ENCODE results near the gene PCK2. TPM values are rescaled to one million over a fixed set of nuclear protein-coding genes. Genes with fewer than 3 reads are reported as not detected.

Gene PCK2
- total RNA-seq, 1 donor from 2014 or later = 35.0 TPM

- H3K9me3 Mint-ChIP-seq = no peaks in the 10 kb centered on the region
- DNase-seq (ENCODE audit: extremely low spot score, unreplicated experiment) = no peak
- H3K4me1 Mint-ChIP-seq (ENCODE audit: unreplicated experiment) = no peaks in the 10 kb centered on the region
- no peaks in the 10 kb centered on the region for H3K36me3 Mint-ChIP-seq
- peaks cover 17% of the 10 kb centered on the region for H3K27me3 Mint-ChIP-seq
- TF ChIP-seq, protein P1, sequence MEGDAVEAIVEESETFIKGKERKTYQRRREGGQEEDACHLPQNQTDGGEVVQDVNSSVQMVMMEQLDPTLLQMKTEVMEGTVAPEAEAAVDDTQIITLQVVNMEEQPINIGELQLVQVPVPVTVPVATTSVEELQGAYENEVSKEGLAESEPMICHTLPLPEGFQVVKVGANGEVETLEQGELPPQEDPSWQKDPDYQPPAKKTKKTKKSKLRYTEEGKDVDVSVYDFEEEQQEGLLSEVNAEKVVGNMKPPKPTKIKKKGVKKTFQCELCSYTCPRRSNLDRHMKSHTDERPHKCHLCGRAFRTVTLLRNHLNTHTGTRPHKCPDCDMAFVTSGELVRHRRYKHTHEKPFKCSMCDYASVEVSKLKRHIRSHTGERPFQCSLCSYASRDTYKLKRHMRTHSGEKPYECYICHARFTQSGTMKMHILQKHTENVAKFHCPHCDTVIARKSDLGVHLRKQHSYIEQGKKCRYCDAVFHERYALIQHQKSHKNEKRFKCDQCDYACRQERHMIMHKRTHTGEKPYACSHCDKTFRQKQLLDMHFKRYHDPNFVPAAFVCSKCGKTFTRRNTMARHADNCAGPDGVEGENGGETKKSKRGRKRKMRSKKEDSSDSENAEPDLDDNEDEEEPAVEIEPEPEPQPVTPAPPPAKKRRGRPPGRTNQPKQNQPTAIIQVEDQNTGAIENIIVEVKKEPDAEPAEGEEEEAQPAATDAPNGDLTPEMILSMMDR (conservative IDR thresholded peaks at IDR 0.05) = no peak
- H3K27ac Mint-ChIP-seq = no peak overlapping the region
- no peak overlapping the region for H3K4me3 Mint-ChIP-seq
These were observed 21.7 kb upstream of the PCK2 start for GRCh38 chr14:24072436-24072835.

- Mint-ChIP-seq H3K9me3 (no peaks in the 10 kb centered on the region), H3K4me1 (ENCODE audit: unreplicated experiment) (no peaks in the 10 kb centered on the region), H3K36me3 (no peaks in the 10 kb centered on the region), H3K27me3 (peaks cover 20% of the 10 kb centered on the region), H3K4me3 (no peak overlapping the region), H3K27ac (no peak overlapping the region)
- no peak for DNase-seq (ENCODE audit: extremely low spot score, unreplicated experiment)
- TF ChIP-seq, protein P1 (conservative IDR thresholded peaks at IDR 0.05) = no peak
These were observed 20.9 kb upstream of the PCK2 start for GRCh38 chr14:24072881-24073877.

DNA sequence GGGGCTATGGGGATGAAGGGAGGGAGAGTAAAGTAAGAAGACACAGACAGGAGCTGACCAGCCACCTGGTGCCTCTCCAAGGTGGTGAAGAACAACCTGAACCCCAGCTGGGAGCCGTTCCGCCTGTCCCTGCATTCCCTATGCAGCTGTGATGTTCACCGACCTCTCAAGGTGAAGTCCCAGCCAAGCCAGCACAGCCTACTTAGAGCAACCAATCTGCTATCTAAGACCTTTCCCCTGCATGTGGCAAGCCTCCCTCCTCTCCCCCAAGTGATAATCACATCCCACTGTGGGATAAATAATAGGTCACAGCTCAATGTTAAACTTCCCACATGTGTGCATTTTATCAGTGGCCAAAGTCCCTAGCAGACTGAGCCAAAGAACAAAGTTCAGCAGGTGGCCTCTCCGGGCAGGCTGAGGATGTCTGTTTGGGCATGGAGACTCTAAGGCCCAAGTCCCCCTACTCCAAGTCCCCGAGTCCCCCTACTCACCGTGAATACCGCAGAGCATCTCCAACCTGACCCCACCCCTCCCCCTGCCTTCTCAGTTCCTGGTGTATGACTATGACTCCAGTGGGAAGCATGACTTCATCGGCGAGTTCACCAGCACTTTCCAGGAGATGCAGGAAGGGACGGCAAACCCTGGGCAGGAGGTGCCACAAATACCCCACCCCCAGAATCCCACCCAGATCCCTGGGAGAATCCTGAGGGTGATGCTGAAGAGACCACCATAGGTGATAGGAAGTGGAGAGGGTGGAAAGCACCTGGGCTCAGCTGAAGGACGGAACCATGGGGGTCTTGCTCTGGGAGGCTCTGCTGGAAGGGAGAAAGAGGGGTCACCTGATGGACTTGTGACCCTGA, 19.3 kb upstream of the PCK2 start:
- H3K27me3 Mint-ChIP-seq = peaks cover 23% of the 10 kb centered on the region
- TF ChIP-seq, protein P1 (conservative IDR thresholded peaks at IDR 0.05) = no peak
- H3K4me1 Mint-ChIP-seq (ENCODE audit: unreplicated experiment) = peaks cover 3% of the 10 kb centered on the region
- no peaks in the 10 kb centered on the region for H3K9me3 Mint-ChIP-seq
- H3K27ac Mint-ChIP-seq = no peak overlapping the region
- no peaks in the 10 kb centered on the region for H3K36me3 Mint-ChIP-seq
- H3K4me3 Mint-ChIP-seq = no peak overlapping the region
- DNase-seq (ENCODE audit: extremely low spot score, unreplicated experiment) = no peak

DNA sequence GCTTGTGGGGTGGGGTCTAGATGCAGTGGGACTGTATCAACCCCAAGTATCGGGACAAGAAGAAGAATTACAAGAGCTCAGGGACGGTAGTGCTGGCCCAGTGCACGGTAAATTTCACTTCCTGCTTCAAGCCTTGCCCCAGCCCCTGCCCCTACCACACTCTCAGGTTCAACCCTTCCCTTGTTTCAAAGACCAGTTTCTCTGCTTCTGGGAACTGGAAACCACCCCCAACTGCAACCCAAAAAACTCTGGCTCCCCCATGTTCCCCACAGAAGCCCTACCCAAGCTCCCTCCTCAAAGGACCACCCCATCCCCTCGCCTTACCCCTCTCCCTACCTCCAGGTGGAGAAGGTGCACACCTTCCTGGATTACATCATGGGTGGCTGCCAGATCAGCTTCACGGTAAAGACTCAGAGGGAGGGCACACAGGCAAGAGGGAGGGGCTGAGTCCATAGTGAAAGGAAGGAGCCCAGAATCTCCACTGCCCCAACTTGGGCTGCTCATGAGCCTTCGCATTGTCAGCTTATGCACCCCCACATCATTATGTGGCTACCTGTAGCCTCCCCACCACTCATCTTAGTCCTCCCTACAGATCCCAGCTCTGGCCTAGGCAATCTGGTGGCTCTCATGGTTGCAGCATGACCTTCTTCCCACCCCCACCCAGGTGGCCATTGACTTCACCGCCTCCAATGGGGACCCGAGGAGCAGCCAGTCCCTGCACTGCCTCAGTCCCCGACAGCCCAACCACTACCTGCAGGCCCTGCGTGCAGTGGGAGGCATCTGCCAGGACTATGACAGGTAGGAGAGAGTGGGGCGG, 18.4 kb upstream of the PCK2 start:
- TF ChIP-seq, protein P1 (conservative IDR thresholded peaks at IDR 0.05) = no peak
- DNase-seq (ENCODE audit: extremely low spot score, unreplicated experiment) = no peak
- Mint-ChIP-seq H3K9me3 (no peaks in the 10 kb centered on the region), H3K27me3 (peaks cover 23% of the 10 kb centered on the region), H3K27ac (no peak overlapping the region), H3K4me3 (no peak overlapping the region), H3K4me1 (ENCODE audit: unreplicated experiment) (peaks cover 12% of the 10 kb centered on the region), H3K36me3 (no peaks in the 10 kb centered on the region)

- Mint-ChIP-seq H3K27me3 (peaks cover 21% of the 10 kb centered on the region), H3K9me3 (no peaks in the 10 kb centered on the region), H3K4me3 (no peak overlapping the region)
These were observed 17.9 kb upstream of the PCK2 start for GRCh38 chr14:24076302-24076601.

More at GRCh38 chr14:24076302-24076601, 17.9 kb upstream of the PCK2 start:
- no peak for DNase-seq (ENCODE audit: extremely low spot score, unreplicated experiment)
- Mint-ChIP-seq H3K4me1 (ENCODE audit: unreplicated experiment) (peaks cover 14% of the 10 kb centered on the region), H3K36me3 (no peaks in the 10 kb centered on the region), H3K27ac (no peak overlapping the region)
- TF ChIP-seq, protein P1 (conservative IDR thresholded peaks at IDR 0.05) = no peak
